ENCODE results near the gene KLK13.

The KLK13 gene

GRCh38 chr19:51018745-51019543, 45.9 kb downstream of the KLK13 start:
- no peak for DNase-seq

DNA sequence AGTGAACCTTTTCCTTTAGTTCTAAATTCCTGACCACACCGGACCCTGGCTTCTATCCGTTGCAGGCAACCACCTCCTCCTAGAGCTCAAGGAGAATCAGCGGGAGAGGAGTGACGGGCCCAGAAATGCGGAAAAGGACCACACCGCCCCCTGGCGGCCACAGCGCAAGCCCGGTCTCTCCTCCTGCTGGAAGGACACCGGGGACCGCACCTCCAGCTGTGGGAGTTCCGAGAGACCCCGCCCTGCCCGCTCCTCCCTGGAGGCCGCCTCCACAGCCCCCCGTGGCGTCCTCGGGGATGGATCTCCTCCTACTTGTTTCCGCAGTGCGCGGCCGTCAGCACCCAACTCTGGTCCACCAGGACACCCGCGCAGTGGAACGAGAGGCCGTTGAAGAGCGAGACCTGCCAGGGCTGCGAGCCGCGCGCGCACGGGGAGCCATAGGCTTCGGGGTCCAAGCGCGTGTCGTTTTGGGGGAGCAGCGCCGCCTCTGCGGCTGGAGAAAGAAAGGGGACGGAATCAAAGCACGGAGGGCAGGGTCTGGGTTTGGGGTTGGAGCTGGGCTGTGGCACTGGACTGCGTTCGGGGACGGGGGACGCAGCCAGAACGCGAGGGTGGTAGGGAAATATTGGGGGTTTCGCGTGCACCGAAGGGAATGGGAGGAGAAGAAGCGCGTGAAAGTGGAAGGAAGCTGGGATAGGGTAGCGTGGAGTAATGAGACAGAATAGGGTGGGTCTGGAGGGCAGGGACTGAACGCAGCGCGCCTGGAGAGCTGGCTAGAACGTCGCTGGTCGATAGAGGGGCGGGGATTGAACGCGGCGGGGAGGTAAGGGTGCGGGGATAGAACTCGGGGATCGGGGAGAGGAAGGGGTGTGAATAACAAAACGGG, 47.9 kb downstream of the KLK13 start:
- DNase-seq = peak; percentile 41

- DNase-seq = no peak
Observed at GRCh38 chr19:51015691-51016267, 49.1 kb downstream of the KLK13 start.

DNA sequence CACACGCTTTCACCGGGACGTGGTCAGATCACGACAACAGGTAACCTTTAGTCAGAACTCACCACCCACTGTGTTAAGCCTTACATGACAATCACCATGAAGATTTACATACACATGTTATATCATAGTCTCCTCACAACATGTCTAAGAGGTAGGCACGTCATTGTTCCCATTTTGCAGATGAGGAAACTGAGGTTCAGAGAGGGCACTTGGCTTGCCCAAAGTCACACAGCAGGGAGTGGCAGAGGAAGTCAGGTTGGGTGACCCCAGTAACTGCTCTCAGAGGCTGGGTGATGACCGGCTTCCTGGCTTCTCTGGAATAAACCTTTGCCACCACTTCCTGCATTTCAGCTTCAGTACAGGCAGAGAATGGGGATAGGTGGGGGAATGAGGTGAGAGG, 50.6 kb downstream of the KLK13 start:
- no peak for DNase-seq

GRCh38 chr19:51012661-51013190, 52.2 kb downstream of the KLK13 start:
- DNase-seq = no peak

GRCh38 chr19:51010066-51010795, 54.7 kb downstream of the KLK13 start:
- no peak for DNase-seq

- no peak for DNase-seq
Observed at GRCh38 chr19:51009061-51009891, 55.6 kb downstream of the KLK13 start.

DNA sequence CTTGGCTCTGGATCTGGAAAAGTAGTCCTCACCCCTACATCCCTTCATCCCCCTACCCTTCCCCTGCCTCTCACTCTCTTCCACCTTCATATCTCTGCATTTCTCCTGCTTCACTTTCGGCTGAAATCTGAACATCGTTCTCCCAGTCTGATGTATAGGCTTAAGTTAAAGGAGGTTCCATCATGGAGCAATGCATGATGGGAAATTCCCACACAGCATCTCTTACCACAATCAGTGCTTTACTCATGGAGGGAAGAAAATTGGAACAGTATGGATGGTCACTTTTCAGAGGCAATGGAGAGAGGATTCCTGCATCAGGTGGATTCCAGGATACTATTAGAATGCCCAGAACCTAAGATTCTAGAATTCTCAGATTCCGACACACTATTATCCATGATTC, 57.4 kb downstream of the KLK13 start:
- DNase-seq = no peak

DNA sequence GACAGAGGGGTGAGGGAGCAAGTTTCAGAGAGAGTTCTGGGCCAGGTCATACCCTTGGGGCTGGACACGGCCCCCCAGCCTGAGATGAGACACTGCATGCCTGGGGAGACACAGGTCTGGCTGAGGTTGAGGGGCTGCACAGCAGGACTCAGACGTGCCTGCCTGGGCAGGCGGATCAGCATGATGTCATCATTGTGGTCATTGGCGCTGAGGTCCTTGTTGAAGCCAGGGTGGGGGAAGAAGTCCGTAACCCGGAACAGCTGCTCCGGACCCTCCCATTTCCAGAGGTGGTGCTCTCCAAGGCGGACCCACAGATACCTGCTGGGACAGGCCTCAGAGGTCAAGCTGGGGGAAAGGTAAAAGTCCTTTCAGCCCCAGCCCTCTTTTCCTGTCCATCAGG, 58.5 kb downstream of the KLK13 start:
- DNase-seq = no peak
